Breast epithelium (tissue), 3 donors: ENCODE measurements around the gene TMEM147.

Experiments used
- CTCF ChIP-seq, 3 donors: fragments of 450-650 bp; IDR thresholded peaks; one replicate each; pipeline ENCODE4 v1.5.1; 2016 to 2017; ENCODE audit warnings: antibody characterized with exemption in 3 of 3, mild to moderate bottlenecking in 3 of 3, moderate library complexity in 3 of 3
- POLR2A ChIP-seq: fragments of 450-650 bp; IDR thresholded peaks from one replicate; pipeline ENCODE4 v1.6.1; 2016; ENCODE audit warnings: antibody characterized with exemption, mild to moderate bottlenecking, moderate library complexity
- POLR2AphosphoS5 ChIP-seq, 3 donors: sonication (generic); formaldehyde crosslinking; IDR thresholded peaks; one replicate each; pipeline ENCODE4 v1.6.1; 2017; ENCODE audit warnings: antibody characterized with exemption in 3 of 3

GRCh38 chr19:35560677-35561076 lies 15.3 kb downstream of the TMEM147 start:
- TF ChIP-seq CTCF (IDR thresholded peaks at IDR 0.05) (no peak), POLR2A (no peak), POLR2AphosphoS5 (IDR thresholded peaks at IDR 0.05) (no peak)
